ENCODE measurements around the gene CLMN. TPM values are rescaled to one million over a fixed set of nuclear protein-coding genes. Genes with fewer than 3 reads are reported as not detected.

The CLMN gene
- total and polyA plus RNA-seq, 9 of the 15 experiments (the other 6 are each of a cell fraction or from before 2014, with no cell fraction given), result 0.01 to 0.18 (median 0.07) TPM; not detected in 4

DNA sequence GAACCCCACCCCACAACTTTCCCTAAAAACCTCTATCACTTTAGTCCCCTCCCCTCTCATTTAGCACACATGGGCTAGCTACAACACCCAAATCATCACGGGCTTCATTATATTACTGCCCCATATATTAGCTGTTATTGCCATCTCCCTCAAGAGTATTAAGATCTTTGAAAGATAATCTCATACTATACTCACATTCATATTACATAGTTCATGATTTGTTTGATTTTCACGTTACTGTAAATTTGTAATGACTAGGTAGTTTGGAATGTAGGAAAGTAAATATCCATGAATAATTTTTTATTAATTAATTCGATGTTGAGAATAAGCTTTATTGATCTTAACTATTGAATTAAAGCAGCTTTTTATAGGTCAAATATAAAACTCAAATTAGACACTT, 170.3 kb downstream of the CLMN start (continued):
- no peak for TF ChIP-seq DDX20 (tag; IDR thresholded peaks at IDR 0.05; ENCODE audit: low read depth)
- TF ChIP-seq, protein P1, sequence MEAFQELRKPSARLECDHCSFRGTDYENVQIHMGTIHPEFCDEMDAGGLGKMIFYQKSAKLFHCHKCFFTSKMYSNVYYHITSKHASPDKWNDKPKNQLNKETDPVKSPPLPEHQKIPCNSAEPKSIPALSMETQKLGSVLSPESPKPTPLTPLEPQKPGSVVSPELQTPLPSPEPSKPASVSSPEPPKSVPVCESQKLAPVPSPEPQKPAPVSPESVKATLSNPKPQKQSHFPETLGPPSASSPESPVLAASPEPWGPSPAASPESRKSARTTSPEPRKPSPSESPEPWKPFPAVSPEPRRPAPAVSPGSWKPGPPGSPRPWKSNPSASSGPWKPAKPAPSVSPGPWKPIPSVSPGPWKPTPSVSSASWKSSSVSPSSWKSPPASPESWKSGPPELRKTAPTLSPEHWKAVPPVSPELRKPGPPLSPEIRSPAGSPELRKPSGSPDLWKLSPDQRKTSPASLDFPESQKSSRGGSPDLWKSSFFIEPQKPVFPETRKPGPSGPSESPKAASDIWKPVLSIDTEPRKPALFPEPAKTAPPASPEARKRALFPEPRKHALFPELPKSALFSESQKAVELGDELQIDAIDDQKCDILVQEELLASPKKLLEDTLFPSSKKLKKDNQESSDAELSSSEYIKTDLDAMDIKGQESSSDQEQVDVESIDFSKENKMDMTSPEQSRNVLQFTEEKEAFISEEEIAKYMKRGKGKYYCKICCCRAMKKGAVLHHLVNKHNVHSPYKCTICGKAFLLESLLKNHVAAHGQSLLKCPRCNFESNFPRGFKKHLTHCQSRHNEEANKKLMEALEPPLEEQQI (IDR thresholded peaks at IDR 0.05), result no peak
- no peak for TF ChIP-seq NFXL1 (CRISPR knock-in tag; IDR thresholded peaks at IDR 0.05)

DNA sequence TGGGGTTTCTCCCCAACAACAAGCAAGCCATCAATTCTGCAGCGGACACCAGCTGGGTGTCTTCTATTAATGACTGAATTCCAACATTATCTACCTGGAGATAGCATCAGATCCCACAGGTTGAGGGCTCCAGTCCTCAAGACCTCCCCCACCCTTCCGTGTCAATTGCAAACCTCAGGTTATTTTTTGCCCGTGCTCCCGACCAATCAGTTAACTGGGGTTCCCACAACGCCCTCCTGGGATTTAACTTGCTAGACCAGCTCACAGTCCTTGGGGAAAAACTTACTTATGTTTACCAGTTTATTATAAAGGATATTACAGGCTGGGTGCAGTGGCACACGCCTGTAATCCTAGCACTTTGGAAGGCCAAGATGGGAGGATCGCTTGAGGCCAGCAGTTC, 172.1 kb downstream of the CLMN start:
- 91% methylated on average over 4 of the region's 7 CpGs for WGBS (ENCODE audit: insufficient coverage, low coverage, missing lambda C conversion rate)
- CTCF ChIA-PET (ENCODE audit: low intra/inter-chr PET ratio), result no interaction called here
- TF ChIP-seq JUND (IDR thresholded peaks at IDR 0.05; ENCODE audit: borderline replicate concordance, low read depth, low read length) (no peak), JUND (tag; IDR thresholded peaks at IDR 0.05; ENCODE audit: borderline replicate concordance, low read depth, low read length) (no peak), ZNF224 (CRISPR knock-in tag; IDR thresholded peaks at IDR 0.05) (no peak), COPS2 (conservative IDR thresholded peaks at IDR 0.05) (no peak), EP400 (IDR thresholded peaks at IDR 0.05) (no peak), ADNP (tag; IDR thresholded peaks at IDR 0.05) (no peak), FOS (IDR thresholded peaks at IDR 0.05; ENCODE audit: extremely low read depth, insufficient read length) (no peak), ATF1 (CRISPR knock-in tag; IDR thresholded peaks at IDR 0.05) (no peak), ATF1 (tag; IDR thresholded peaks at IDR 0.05) (no peak), RBM17 (IDR thresholded peaks at IDR 0.05; ENCODE audit: borderline replicate concordance, low read depth, low read length) (no peak), ZNF212 (CRISPR knock-in tag; IDR thresholded peaks at IDR 0.05) (no peak), JUN (IDR thresholded peaks at IDR 0.05; ENCODE audit: borderline replicate concordance, low read depth, low read length) (no peak), JUN (CRISPR knock-in tag; IDR thresholded peaks at IDR 0.05; ENCODE audit: borderline replicate concordance) (no peak), CXXC5 (CRISPR knock-in tag; IDR thresholded peaks at IDR 0.05) (no peak), SMARCE1 (IDR thresholded peaks at IDR 0.05) (no peak)
- TF ChIP-seq, protein P2, sequence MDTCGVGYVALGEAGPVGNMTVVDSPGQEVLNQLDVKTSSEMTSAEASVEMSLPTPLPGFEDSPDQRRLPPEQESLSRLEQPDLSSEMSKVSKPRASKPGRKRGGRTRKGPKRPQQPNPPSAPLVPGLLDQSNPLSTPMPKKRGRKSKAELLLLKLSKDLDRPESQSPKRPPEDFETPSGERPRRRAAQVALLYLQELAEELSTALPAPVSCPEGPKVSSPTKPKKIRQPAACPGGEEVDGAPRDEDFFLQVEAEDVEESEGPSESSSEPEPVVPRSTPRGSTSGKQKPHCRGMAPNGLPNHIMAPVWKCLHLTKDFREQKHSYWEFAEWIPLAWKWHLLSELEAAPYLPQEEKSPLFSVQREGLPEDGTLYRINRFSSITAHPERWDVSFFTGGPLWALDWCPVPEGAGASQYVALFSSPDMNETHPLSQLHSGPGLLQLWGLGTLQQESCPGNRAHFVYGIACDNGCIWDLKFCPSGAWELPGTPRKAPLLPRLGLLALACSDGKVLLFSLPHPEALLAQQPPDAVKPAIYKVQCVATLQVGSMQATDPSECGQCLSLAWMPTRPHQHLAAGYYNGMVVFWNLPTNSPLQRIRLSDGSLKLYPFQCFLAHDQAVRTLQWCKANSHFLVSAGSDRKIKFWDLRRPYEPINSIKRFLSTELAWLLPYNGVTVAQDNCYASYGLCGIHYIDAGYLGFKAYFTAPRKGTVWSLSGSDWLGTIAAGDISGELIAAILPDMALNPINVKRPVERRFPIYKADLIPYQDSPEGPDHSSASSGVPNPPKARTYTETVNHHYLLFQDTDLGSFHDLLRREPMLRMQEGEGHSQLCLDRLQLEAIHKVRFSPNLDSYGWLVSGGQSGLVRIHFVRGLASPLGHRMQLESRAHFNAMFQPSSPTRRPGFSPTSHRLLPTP (IDR thresholded peaks at IDR 0.05; ENCODE audit: borderline replicate concordance, extremely low read depth, insufficient read length), result no peak

More for the DNA sequence above, 172.1 kb downstream of the CLMN start:
- no peak overlapping the region for H3K27ac ChIP-seq (ENCODE audit: extremely low read depth, low read depth, low read length)
- FAIRE-seq, result no peak
- no peak for DNase-seq (ENCODE audit: extremely low read depth in 1 of 4, low spot score in 3 of 4)
- ATAC-seq, result no peak
- no peak overlapping the region for H2AFZ ChIP-seq (ENCODE audit: low read depth, low read length)
- H3K4me1 ChIP-seq (replicated peaks in 1 of 2; ENCODE audit: control insufficient read depth in 2 of 2, insufficient read depth in 2 of 2, low read length in 2 of 2), result no peaks in the 10 kb centered on the region; a peak in 1 of 5 replicates
- in situ Hi-C loops (cut with MboI), result no loop called here
- H3K36me3 ChIP-seq (ENCODE audit: control insufficient read depth, insufficient read depth, low read length), result no peaks in the 10 kb centered on the region
- no peak overlapping the region for H3K4me3 ChIP-seq
- no peak overlapping the region for H3K4me2 ChIP-seq (ENCODE audit: insufficient read depth, low read length)
- peaks cover 24% of the 10 kb centered on the region for H3K79me2 ChIP-seq (ENCODE audit: control insufficient read depth, insufficient read depth, low read length)
- no peaks in the 10 kb centered on the region; the same call in 1 of the 2 replicates for H3K9me3 ChIP-seq (replicated peaks; ENCODE audit: control insufficient read depth, insufficient read depth, low read depth, low read length)
- intact Hi-C loops (cut with micrococcal nuclease), result no loop called here
- no peaks in the 10 kb centered on the region for H4K20me1 ChIP-seq (replicated peaks; ENCODE audit: control insufficient read depth, insufficient read depth, low read length)
- H3K9me1 ChIP-seq (ENCODE audit: control insufficient read depth, insufficient read depth, low read length), result no peaks in the 10 kb centered on the region
- no peaks in the 10 kb centered on the region for H3K27me3 ChIP-seq (ENCODE audit: control insufficient read depth in 2 of 2, insufficient read depth in 2 of 2, low read length in 2 of 2)
- POLR2A ChIA-PET, result no interaction called here
- H3K9ac ChIP-seq (ENCODE audit: insufficient read depth in 1 of 2, low read depth in 2 of 2, low read length in 2 of 2), result no peak overlapping the region
- BruUV-seq (replicated peaks), result no TSS peak

Data from K562 (cell line).